SIG-M5 (cell line): ENCODE data around the gene RXFP3.

Experiments used
- DNase-seq: peaks from one replicate; lab custom pipeline; 2025; lab: John Stamatoyannopoulos, UW

RXFP3 gene

GRCh38 chr5:33981408-33982162 is 45.4 kb downstream of the RXFP3 start:
- DNase-seq, result no peak

- no peak for DNase-seq
These were observed 48.0 kb downstream of the RXFP3 start for GRCh38 chr5:33984178-33984577.

- no peak for DNase-seq
These were observed 48.5 kb downstream of the RXFP3 start, which contains the start of gene SLC45A2 for GRCh38 chr5:33984671-33985124. SLC45A2 (minus strand) TSS chr5:33984693; CDS start chr5:33984583, 110 bp downstream.

GRCh38 chr5:33985447-33985846 is 49.3 kb downstream of the RXFP3 start:
- DNase-seq, result no peak
